Stomach (tissue), 4 donors: ENCODE results near the gene XCR1.

Experiments used
- EP300 ChIP-seq: sonication (generic); formaldehyde crosslinking; IDR thresholded peaks from one replicate; pipeline ENCODE4 v1.6.1; 2017; ENCODE audit warnings: antibody characterized with exemption
- POLR2AphosphoS5 ChIP-seq, 3 donors: sonication (generic); formaldehyde crosslinking; IDR thresholded peaks; one replicate each; pipeline ENCODE4 v1.6.1; 2016; ENCODE audit warnings: antibody characterized with exemption in 3 of 3
- TF ChIP-seq, protein P1 (sequence below), 7 experiments: fragments of 450-650 bp in 4 of 7; fragments of 200-600 bp in 3 of 7; sonication (generic) in 3 of 7; IDR thresholded peaks; one replicate each; pipeline ENCODE4 v1.5.1; 2016 to 2019; ENCODE audit warnings: antibody characterized with exemption in 7 of 7, control low read depth in 2 of 7, mild to moderate bottlenecking in 1 of 7

DNA sequence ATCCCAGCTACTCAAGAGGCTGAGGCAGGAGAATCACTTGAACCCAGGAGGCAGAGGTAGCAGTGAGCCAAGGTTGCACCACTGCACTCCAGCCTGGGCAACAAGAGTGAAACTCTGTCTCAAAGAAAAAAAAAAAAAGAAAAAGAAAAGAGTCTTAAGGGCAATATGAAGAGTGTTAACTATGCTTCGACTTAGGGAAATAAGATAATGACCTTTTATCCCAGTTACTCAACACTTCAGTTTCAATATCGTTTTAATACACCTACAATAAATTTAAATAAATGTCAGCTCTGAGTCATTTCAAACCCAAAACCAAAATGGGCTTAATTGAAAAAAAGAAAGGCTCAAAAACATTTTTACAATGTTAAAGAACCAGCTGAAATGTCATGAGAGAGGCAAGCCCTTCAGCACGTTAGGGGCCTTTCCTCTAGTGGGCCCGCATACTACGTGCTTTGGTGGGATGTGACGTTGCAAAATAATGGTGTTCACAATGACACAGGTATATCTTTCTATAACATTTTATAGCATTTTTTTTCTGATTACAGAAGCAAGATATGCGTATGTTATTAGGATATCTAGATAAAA is 47.0 kb downstream of the XCR1 start:
- TF ChIP-seq, protein P1, sequence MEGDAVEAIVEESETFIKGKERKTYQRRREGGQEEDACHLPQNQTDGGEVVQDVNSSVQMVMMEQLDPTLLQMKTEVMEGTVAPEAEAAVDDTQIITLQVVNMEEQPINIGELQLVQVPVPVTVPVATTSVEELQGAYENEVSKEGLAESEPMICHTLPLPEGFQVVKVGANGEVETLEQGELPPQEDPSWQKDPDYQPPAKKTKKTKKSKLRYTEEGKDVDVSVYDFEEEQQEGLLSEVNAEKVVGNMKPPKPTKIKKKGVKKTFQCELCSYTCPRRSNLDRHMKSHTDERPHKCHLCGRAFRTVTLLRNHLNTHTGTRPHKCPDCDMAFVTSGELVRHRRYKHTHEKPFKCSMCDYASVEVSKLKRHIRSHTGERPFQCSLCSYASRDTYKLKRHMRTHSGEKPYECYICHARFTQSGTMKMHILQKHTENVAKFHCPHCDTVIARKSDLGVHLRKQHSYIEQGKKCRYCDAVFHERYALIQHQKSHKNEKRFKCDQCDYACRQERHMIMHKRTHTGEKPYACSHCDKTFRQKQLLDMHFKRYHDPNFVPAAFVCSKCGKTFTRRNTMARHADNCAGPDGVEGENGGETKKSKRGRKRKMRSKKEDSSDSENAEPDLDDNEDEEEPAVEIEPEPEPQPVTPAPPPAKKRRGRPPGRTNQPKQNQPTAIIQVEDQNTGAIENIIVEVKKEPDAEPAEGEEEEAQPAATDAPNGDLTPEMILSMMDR (IDR thresholded peaks at IDR 0.05) = no peak
- TF ChIP-seq EP300 (no peak), POLR2AphosphoS5 (IDR thresholded peaks at IDR 0.05) (no peak)
